Measurements from ENCODE around the gene TEAD3.

DNA sequence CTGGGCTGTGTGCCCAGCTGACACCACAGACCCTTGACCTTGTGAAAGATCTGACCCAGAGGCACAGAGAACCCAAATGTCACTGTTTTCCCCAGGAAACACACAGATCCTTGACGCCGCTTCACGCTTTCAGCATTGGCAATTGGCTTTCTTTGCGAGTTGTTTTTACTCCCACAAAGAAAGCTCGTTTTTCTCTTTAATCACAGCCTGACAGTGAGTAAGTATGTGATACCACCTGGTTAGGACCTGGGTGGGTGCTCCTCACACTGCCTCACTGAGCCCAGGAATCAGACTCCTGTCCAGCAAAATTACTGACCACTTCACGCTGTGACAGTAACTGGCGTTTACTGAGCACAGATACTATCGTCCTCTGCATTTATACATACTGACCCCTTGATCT lies 15.7 kb downstream of the TEAD3 start:
- TF ChIP-seq POLR2A (IDR thresholded peaks at IDR 0.05), result no peak
- TF ChIP-seq, protein P1, sequence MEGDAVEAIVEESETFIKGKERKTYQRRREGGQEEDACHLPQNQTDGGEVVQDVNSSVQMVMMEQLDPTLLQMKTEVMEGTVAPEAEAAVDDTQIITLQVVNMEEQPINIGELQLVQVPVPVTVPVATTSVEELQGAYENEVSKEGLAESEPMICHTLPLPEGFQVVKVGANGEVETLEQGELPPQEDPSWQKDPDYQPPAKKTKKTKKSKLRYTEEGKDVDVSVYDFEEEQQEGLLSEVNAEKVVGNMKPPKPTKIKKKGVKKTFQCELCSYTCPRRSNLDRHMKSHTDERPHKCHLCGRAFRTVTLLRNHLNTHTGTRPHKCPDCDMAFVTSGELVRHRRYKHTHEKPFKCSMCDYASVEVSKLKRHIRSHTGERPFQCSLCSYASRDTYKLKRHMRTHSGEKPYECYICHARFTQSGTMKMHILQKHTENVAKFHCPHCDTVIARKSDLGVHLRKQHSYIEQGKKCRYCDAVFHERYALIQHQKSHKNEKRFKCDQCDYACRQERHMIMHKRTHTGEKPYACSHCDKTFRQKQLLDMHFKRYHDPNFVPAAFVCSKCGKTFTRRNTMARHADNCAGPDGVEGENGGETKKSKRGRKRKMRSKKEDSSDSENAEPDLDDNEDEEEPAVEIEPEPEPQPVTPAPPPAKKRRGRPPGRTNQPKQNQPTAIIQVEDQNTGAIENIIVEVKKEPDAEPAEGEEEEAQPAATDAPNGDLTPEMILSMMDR (IDR thresholded peaks at IDR 0.05), result no peak

Data from esophagus squamous epithelium (tissue), 4 donors.